ENCODE data around the gene CAPZA3. TPM values are rescaled to one million over a fixed set of nuclear protein-coding genes. Genes with fewer than 3 reads are reported as not detected.

CAPZA3 gene
- total RNA-seq, 1 donor = not detected

Other genes with a start within 250 kb of the CAPZA3 start
- 0.18 TPM in 1 of 2 replicates, not detected in the other for gene PLCZ1, start 107 bp upstream of the CAPZA3 start, total RNA-seq (ENCODE audit: low replicate concordance)

Measured in fibroblast of the aortic adventitia (primary cell).